ENCODE measurements around the gene HOXA6.

HOXA6 gene

DNA sequence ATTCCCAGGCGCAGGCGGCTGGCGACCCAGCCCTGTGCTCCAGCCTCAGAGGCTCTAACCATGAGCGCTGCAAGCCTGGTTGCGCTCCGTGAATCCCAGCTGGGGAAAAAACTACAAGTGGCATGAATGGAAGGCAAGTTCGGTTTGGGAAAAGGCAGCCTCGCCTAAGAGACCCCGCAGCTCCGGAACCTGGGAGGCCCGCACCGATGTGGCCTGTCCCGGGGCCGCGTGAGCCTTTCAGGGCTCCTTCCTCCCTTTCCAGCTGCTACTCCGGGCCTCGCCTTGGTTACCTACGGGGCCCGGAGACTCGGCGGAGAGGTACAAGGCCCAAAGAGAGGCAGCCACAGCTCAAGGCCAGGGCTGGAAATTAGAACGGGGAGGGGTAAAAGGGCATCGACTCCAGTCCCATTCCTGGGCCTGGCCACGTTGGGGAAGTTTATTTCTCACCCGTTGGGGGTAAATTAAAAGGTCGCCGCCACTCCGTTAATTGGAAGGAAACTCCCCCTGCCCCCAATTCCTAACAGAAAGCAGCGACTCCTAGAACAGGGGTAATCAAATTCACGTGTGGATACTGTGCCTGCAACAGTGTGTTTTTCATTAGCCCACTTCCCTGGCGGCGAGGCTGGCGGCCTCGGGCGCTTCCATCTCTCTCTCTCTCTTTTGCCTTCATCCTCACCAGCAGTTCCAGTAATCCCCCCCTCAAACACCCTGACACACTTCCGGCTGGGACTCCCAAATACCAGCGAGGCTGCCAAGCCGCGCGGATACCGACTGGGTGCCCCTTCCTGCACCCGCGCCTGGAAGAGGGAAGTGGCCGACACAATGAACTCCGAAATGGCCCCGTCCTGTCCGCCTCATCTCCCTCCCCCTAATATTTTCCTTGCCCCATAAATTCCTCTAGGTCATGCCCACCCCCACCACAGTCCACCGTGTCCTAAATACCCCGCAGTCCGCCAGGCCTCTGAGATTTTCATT lies 19.2 kb upstream of the HOXA6 start:
- no peaks in the 10 kb centered on the region for H3K9me3 ChIP-seq (ENCODE audit: control insufficient read depth in 2 of 2, low read length in 2 of 2)
- peak overlapping the region; percentile 81 to 96 for H3K9ac ChIP-seq (ENCODE audit: low read depth in 1 of 2, low read length in 2 of 2)
- peak overlapping the region; percentile 91 to 92 for H3K27ac ChIP-seq (ENCODE audit: low read depth in 2 of 2, low read length in 2 of 2)
- peaks cover 0 to 3% of the 10 kb centered on the region in 2 donors for H3K27me3 ChIP-seq (ENCODE audit: control insufficient read depth in 2 of 2, insufficient read depth in 2 of 2, low read length in 2 of 2)
- H3K36me3 ChIP-seq (ENCODE audit: control insufficient read depth in 2 of 2, insufficient read depth in 2 of 2, low read length in 2 of 2), result no peaks in the 10 kb centered on the region
- H3K4me3 ChIP-seq (ENCODE audit: low read length in 2 of 2), result peak overlapping the region; percentile 67 to 84
- peaks cover 14 to 28% of the 10 kb centered on the region in 2 donors for H3K4me1 ChIP-seq (ENCODE audit: control insufficient read depth in 2 of 2, insufficient read depth in 2 of 2, low read length in 2 of 2)

DNA sequence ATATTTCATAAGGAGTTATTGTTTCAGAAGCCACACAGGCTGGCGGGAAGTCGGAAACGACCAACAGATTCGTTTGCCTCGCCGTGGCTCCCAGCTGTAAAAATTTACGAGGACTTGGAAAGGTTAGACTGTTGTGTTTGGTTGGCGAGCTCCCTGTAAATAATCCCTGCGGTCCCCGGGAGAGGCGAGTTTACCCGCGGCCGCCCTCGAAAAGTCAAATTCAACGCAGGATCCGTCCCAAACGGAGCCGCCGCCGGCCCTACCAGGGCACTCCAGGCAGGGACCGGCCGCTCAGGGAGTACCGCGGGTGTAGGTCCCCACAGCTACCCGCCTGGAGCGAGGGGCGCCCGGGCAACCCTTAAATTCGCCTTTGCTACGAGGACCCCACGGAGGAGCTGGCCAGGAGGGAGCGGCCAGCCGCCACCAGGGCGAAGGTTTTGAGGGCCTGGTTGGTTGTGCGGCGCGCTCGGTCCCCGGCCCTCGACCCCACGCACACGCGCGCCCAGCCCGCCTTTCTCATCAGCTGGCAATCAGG lies 18.5 kb upstream of the HOXA6 start:
- H3K4me1 ChIP-seq (ENCODE audit: control insufficient read depth in 2 of 2, insufficient read depth in 2 of 2, low read length in 2 of 2), result peaks cover 14 to 30% of the 10 kb centered on the region in 2 donors
- H3K27me3 ChIP-seq (ENCODE audit: control insufficient read depth in 2 of 2, insufficient read depth in 2 of 2, low read length in 2 of 2), result peaks cover 0 to 3% of the 10 kb centered on the region in 2 donors
- H3K4me3 ChIP-seq (ENCODE audit: low read length in 2 of 2), result peak overlapping the region; percentile 67 to 84
- H3K9ac ChIP-seq (ENCODE audit: low read depth in 1 of 2, low read length in 2 of 2), result peak overlapping the region; percentile 81 to 96
- H3K27ac ChIP-seq (ENCODE audit: low read depth in 2 of 2, low read length in 2 of 2), result peak overlapping the region; percentile 91 to 92
- H3K36me3 ChIP-seq (ENCODE audit: control insufficient read depth in 2 of 2, insufficient read depth in 2 of 2, low read length in 2 of 2), result no peaks in the 10 kb centered on the region
- H3K9me3 ChIP-seq (ENCODE audit: control insufficient read depth in 2 of 2, low read length in 2 of 2), result no peaks in the 10 kb centered on the region

DNA sequence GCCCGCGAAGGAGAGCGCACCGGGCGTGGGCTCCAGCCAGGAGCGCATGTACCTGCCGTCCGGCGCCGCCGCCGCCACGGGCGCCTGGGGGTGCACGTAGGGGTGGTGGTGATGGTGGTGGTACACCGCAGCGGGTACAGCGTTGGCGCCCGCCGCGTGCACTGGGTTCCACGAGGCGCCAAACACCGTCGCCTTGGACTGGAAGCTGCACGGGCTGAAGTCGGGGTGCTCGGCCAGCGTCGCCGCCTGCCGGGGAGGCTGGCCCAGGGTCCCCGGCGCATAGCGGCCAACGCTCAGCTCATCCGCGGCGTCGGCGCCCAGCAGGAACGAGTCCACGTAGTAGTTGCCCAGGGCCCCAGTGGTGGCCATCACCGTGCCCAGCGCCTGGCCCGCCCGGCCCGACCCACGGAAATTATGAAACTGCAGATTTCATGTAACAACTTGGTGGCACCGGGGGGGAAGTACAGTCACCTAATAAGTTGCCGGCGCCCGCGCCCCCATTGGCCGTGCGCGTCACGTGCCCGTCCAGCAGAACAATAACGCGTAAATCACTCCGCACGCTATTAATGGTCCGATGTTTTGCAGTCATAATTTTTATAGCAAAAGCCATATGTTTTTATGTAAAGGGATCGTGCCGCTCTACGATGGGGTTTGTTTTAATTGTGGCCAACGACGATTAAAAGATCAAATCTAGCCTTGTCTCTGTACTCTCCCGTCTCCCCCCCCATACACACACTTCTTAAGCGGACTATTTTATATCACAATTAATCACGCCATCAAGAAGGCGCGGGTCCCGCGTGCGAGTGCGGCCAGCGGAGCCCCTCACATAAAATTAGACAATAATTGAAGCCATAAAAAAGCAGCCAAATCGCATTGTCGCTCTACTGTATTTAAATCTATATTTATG lies 17.8 kb upstream of the HOXA6 start, which contains the start of gene HOXA9:
Gene HOXA9, minus strand, starts transcription at position 449 of the 907 bp plus-strand sequence. Its CDS starts 80 bp downstream, at position 369.
- H3K27ac ChIP-seq (ENCODE audit: low read depth in 2 of 2, low read length in 2 of 2), result peak within 1 kb of the TSS; percentile 91 to 92
- no peaks in the 10 kb centered on the region for H3K36me3 ChIP-seq (ENCODE audit: control insufficient read depth in 2 of 2, insufficient read depth in 2 of 2, low read length in 2 of 2)
- H3K9ac ChIP-seq (ENCODE audit: low read depth in 1 of 2, low read length in 2 of 2), result peak within 1 kb of the TSS; percentile 81 to 96
- no peaks in the 10 kb centered on the region for H3K9me3 ChIP-seq (ENCODE audit: control insufficient read depth in 2 of 2, low read length in 2 of 2)
- H3K27me3 ChIP-seq (ENCODE audit: control insufficient read depth in 2 of 2, insufficient read depth in 2 of 2, low read length in 2 of 2), result peaks cover 0 to 3% of the 10 kb centered on the region in 2 donors
- H3K4me1 ChIP-seq (ENCODE audit: control insufficient read depth in 2 of 2, insufficient read depth in 2 of 2, low read length in 2 of 2), result peaks cover 16 to 30% of the 10 kb centered on the region in 2 donors
- H3K4me3 ChIP-seq (ENCODE audit: low read length in 2 of 2), result peak within 1 kb of the TSS; percentile 67 to 84

DNA sequence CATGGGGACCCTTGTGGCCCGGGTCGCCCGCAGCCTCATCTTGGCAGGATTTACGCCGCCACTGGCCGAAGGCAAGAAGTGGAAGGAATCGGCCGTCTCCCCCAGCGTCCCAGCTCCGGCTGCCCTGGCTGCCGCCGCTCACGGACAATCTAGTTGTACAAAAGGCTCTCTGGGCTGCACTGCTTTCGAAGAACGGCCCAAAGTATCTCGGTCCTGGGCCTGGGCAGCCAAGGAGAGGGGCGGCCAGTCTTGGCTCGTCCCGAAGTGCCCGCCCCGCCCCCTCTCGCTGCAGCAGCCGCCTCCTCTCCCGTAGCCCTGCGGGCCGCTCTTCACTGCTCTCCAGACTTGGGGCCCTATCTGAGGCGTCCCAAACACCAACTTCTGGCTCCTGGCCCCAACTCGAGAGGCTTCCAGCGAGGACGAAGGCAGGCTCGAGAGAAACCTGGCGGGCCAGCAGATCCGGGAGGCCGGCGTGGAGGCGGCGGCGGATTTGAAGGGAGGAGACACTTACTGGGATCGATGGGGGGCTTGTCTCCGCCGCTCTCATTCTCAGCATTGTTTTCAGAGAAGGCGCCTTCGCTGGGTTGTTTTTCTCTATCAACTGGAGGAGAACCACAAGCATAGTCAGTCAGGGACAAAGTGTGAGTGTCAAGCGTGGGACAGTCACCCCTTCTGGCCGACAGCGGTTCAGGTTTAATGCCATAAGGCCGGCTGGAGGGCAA lies 17.0 kb upstream of the HOXA6 start:
- Histone ChIP-seq H3K27ac (ENCODE audit: low read depth in 2 of 2, low read length in 2 of 2) (peak overlapping the region; percentile 91 to 92), H3K4me3 (ENCODE audit: low read length in 2 of 2) (peak overlapping the region; percentile 67 to 84), H3K9ac (ENCODE audit: low read depth in 1 of 2, low read length in 2 of 2) (peak overlapping the region; percentile 81 to 96), H3K4me1 (ENCODE audit: control insufficient read depth in 2 of 2, insufficient read depth in 2 of 2, low read length in 2 of 2) (peaks cover 23 to 35% of the 10 kb centered on the region in 2 donors), H3K27me3 (ENCODE audit: control insufficient read depth in 2 of 2, insufficient read depth in 2 of 2, low read length in 2 of 2) (peaks cover 0 to 3% of the 10 kb centered on the region in 2 donors), H3K36me3 (ENCODE audit: control insufficient read depth in 2 of 2, insufficient read depth in 2 of 2, low read length in 2 of 2) (no peaks in the 10 kb centered on the region), H3K9me3 (ENCODE audit: control insufficient read depth in 2 of 2, low read length in 2 of 2) (no peaks in the 10 kb centered on the region)

DNA sequence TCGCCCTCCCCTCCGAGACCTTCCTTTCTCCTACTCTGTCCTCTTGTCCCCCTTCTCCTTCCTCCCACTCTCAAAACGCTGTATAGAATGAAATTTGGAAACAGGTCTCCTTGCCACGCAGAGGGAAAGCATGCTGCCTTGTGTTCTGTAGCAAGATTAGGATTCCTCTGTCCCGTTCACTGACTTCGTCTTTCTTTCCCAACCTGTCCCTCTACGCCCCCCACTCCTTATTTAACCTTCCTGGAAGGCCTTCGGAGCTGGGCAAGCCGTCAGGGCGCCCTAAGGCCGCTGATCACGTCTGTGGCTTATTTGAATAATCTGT lies 16.4 kb upstream of the HOXA6 start:
- Histone ChIP-seq H3K4me1 (ENCODE audit: control insufficient read depth in 2 of 2, insufficient read depth in 2 of 2, low read length in 2 of 2) (peaks cover 23 to 39% of the 10 kb centered on the region in 2 donors), H3K9ac (ENCODE audit: low read depth in 1 of 2, low read length in 2 of 2) (peak overlapping the region; percentile 81 to 96), H3K4me3 (ENCODE audit: low read length in 2 of 2) (peak overlapping the region; percentile 67 to 84), H3K36me3 (ENCODE audit: control insufficient read depth in 2 of 2, insufficient read depth in 2 of 2, low read length in 2 of 2) (no peaks in the 10 kb centered on the region), H3K27me3 (ENCODE audit: control insufficient read depth in 2 of 2, insufficient read depth in 2 of 2, low read length in 2 of 2) (peaks cover 0 to 3% of the 10 kb centered on the region in 2 donors), H3K27ac (ENCODE audit: low read depth in 2 of 2, low read length in 2 of 2) (peak overlapping the region; percentile 91 to 92), H3K9me3 (ENCODE audit: control insufficient read depth in 2 of 2, low read length in 2 of 2) (no peaks in the 10 kb centered on the region)

DNA sequence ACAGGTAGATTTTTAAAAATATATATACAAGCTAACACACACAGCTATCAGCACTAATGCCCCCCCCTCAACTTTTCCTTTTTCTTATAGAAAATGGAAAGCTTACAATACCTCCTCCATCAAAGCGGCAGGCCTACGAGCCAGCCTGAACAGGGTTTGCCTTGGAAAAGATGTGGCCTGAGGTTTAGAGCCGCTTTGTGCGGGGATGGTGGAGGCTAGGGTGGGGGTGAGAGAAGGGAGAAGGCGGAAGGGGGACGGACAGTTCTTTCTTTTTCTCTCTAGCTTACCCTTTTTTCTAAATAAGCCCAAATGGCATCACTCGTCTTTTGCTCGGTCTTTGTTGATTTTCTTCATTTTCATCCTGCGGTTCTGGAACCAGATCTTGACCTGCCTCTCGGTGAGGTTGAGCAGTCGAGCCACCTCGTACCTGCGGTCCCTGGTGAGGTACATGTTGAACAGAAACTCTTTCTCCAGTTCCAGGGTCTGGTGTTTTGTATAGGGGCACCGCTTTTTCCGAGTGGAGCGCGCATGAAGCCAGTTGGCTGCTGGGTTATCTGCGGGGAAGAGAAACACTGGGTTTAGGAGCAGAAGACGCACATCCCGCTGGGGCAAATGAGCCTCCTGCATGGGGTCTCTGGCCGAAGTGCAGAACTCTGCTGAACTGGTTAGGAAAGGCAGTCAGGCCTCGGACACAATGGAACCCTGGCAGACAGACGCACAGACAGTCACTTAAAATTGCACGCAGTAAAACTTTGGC lies 15.9 kb upstream of the HOXA6 start:
- Histone ChIP-seq H3K36me3 (ENCODE audit: control insufficient read depth in 2 of 2, insufficient read depth in 2 of 2, low read length in 2 of 2) (no peaks in the 10 kb centered on the region), H3K27me3 (ENCODE audit: control insufficient read depth in 2 of 2, insufficient read depth in 2 of 2, low read length in 2 of 2) (peaks cover 0 to 3% of the 10 kb centered on the region in 2 donors), H3K9me3 (ENCODE audit: control insufficient read depth in 2 of 2, low read length in 2 of 2) (no peaks in the 10 kb centered on the region), H3K4me1 (ENCODE audit: control insufficient read depth in 2 of 2, insufficient read depth in 2 of 2, low read length in 2 of 2) (peaks cover 23 to 42% of the 10 kb centered on the region in 2 donors), H3K27ac (ENCODE audit: low read depth in 2 of 2, low read length in 2 of 2) (peak overlapping the region; percentile 91 to 92), H3K9ac (ENCODE audit: low read depth in 1 of 2, low read length in 2 of 2) (peak overlapping the region; percentile 81 to 96), H3K4me3 (ENCODE audit: low read length in 2 of 2) (peak overlapping the region; percentile 67 to 84)

DNA sequence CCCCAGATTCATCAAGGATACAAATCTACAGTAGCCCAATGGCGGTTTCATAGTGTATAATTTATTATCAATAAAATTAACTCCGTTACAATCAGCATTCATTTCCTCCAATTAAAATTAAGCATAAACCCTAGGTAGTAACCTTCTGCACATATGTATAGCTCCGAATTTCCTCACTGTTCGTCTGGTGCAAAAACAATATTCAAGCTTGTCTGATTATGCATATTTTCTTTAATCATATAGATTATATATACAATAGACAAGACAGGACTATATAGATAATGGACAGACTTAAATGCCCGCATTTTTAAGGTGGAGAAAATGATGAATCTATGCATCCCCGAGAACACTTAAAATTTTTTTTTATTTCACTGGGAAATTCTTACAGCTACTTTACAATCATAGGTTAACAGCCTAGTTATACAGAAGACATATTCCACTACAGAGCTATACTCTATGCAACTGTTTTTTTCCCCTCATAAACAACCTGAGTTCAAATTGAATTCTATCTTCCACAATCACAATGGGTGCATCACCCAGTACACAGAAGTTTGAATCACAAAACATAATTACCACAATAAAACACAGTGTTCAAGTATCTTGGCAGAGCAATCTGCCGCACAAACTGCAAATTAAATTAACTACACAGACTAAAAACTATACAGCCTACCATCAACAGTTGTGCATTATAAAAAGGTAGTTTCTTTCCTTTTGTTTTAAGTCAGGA lies 15.2 kb upstream of the HOXA6 start:
- Histone ChIP-seq H3K4me1 (ENCODE audit: control insufficient read depth in 2 of 2, insufficient read depth in 2 of 2, low read length in 2 of 2) (peaks cover 23 to 36% of the 10 kb centered on the region in 2 donors), H3K4me3 (ENCODE audit: low read length in 2 of 2) (peak overlapping the region; percentile 67 to 84), H3K9ac (ENCODE audit: low read depth in 1 of 2, low read length in 2 of 2) (peak overlapping the region; percentile 81 to 96), H3K36me3 (ENCODE audit: control insufficient read depth in 2 of 2, insufficient read depth in 2 of 2, low read length in 2 of 2) (no peaks in the 10 kb centered on the region), H3K27ac (ENCODE audit: low read depth in 2 of 2, low read length in 2 of 2) (peak overlapping the region; percentile 92 to 99), H3K27me3 (ENCODE audit: control insufficient read depth in 2 of 2, insufficient read depth in 2 of 2, low read length in 2 of 2) (peaks cover 0 to 3% of the 10 kb centered on the region in 2 donors), H3K9me3 (ENCODE audit: control insufficient read depth in 2 of 2, low read length in 2 of 2) (no peaks in the 10 kb centered on the region)

DNA sequence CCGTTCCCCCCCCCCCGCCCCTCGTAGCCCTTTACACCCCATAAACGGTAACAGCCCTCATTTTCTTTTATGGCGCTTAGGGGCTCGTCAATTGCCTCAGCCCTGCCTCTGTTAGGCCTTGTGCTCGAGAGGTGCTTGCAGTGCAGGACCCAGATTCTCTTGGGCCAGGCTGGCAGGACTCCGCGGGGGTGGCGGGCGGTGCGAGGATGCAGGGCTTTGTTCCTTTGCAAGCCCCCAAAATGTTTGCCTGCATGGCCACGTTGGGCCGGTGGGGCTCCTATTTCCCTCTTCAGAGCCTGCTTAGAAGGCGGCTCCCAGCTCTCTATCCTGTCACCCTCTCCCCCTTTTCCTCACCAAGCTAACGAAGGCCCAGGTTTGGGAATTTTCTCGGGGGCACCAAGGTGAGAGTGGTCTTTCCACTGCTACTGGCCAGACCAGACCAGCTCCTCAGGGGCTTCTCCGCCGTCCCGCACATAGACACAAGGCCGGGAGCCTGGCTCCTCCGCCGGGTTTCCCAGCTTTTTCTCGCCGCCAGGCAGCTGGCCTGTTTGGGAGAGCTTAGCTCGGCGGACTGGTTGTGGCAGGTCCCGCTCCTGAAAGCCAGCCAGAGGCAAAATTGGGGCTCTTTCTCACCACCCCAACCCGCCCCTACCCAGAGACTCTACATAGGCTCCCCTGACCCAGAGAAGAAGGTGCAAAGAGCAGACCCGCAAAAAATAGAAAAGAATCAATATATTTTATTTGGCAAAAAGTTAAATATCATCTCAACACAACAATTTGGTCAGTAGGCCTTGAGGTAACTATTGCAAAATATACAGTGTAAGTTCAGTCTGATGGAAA lies 14.4 kb upstream of the HOXA6 start:
- Histone ChIP-seq H3K27me3 (ENCODE audit: control insufficient read depth in 2 of 2, insufficient read depth in 2 of 2, low read length in 2 of 2) (peaks cover 0 to 3% of the 10 kb centered on the region in 2 donors), H3K36me3 (ENCODE audit: control insufficient read depth in 2 of 2, insufficient read depth in 2 of 2, low read length in 2 of 2) (no peaks in the 10 kb centered on the region), H3K4me3 (ENCODE audit: low read length in 2 of 2) (peak overlapping the region; percentile 67 to 84), H3K4me1 (ENCODE audit: control insufficient read depth in 2 of 2, insufficient read depth in 2 of 2, low read length in 2 of 2) (peaks cover 23 to 31% of the 10 kb centered on the region in 2 donors), H3K9ac (ENCODE audit: low read depth in 1 of 2, low read length in 2 of 2) (peak overlapping the region; percentile 20 to 96), H3K27ac (ENCODE audit: low read depth in 2 of 2, low read length in 2 of 2) (peak overlapping the region; percentile 92 to 99), H3K9me3 (ENCODE audit: control insufficient read depth in 2 of 2, low read length in 2 of 2) (no peaks in the 10 kb centered on the region)
